ENCODE results near the gene RAB4A.

GRCh38 chr1:229260297-229260696, 10.6 kb upstream of the RAB4A start:
- TF ChIP-seq EZH2 (IDR thresholded peaks at IDR 0.05; ENCODE audit: low read depth, low read length, severe bottlenecking) (no peak), MAFK (IDR thresholded peaks at IDR 0.05; ENCODE audit: low read depth, low read length) (no peak), POLR2A (IDR thresholded peaks at IDR 0.05; ENCODE audit: control extremely low read depth in 1 of 2, low read depth in 2 of 2, low read length in 2 of 2) (no peak), CTCF (IDR thresholded peaks at IDR 0.05; ENCODE audit: control extremely low read depth in 1 of 3, insufficient read depth in 1 of 3, low read depth in 1 of 3, low read length in 3 of 3) (no peak), FOSL1 (IDR thresholded peaks at IDR 0.05; ENCODE audit: insufficient read depth, low read depth, low read length) (no peak), TCF12 (IDR thresholded peaks at IDR 0.05; ENCODE audit: low read depth, low read length) (no peak), TAF1 (IDR thresholded peaks at IDR 0.05; ENCODE audit: low read depth, low read length) (no peak)
